IMR-90 (cell line): ENCODE results near the gene POLR3E. TPM values are rescaled to one million over a fixed set of nuclear protein-coding genes. Genes with fewer than 3 reads are reported as not detected.

Source experiments
- ATAC-seq: fragments of 200-7000 bp; cut with Tn5 transposase; 2 replicates; pipeline ENCODE4 v1.9.1; 2020; ENCODE audit warnings: low read depth, mild to moderate bottlenecking, moderate library complexity
- BruUV-seq: library from RNA; stranded (reverse); fragments of 400-500 nt; replicated peaks from 2 replicates; lab custom pipeline; 2021; lab: Mats Ljungman, UMichigan
- CTCF ChIA-PET: fragments of 300-600 bp; formaldehyde crosslinking; extraction: SDS; loops from one replicate; lab custom pipeline; 2021; ENCODE audit warnings: antibody characterized with exemption; lab: Yijun Ruan, JAX
- POLR2A ChIA-PET: fragments of 300-600 bp; sonication (Branson Sonifier 250); formaldehyde crosslinking; loops from one replicate; lab custom pipeline; 2022; ENCODE audit warnings: antibody characterized with exemption; ENCODE audit not compliant: unreplicated experiment; lab: Charles Lee
- DNase-seq: peaks from one replicate; pipeline ENCODE4 v3.0.0; 2013
- H2AFZ ChIP-seq: replicated peaks from 2 replicates; pipeline ENCODE3; 2013; ENCODE audit warnings: low read length, mild to moderate bottlenecking; ENCODE audit not compliant: poor library complexity
- H2AK5ac ChIP-seq: 2 replicates; pipeline ENCODE4 v1.6.1; 2013; ENCODE audit warnings: low read depth, low read length, inconsistent platforms
- H2AK9ac ChIP-seq: replicated peaks from 2 replicates; pipeline ENCODE3; 2013; ENCODE audit warnings: mild to moderate bottlenecking, low read depth, low read length, moderate library complexity; ENCODE audit not compliant: poor library complexity
- H2BK120ac ChIP-seq: 2 replicates; pipeline ENCODE4 v1.6.1; 2013; ENCODE audit warnings: low read depth, low read length, inconsistent platforms
- H2BK15ac ChIP-seq: 3 replicates; pipeline ENCODE4 v1.6.1; 2013; ENCODE audit warnings: low read depth, low read length, inconsistent platforms
- H2BK20ac ChIP-seq: 2 replicates; pipeline ENCODE4 v1.6.1; 2013; ENCODE audit warnings: low read depth, mild to moderate bottlenecking, inconsistent platforms, low read length, moderate library complexity
- H2BK5ac ChIP-seq: 2 replicates; pipeline ENCODE4 v1.6.1; 2013; ENCODE audit warnings: mild to moderate bottlenecking, low read depth, low read length, inconsistent platforms; ENCODE audit not compliant: poor library complexity, severe bottlenecking
- H3K14ac ChIP-seq: replicated peaks from 2 replicates; pipeline ENCODE4 v1.6.1; 2013; ENCODE audit warnings: low read depth, low read length, inconsistent platforms
- H3K18ac ChIP-seq: 2 replicates; pipeline ENCODE4 v1.6.1; 2013; ENCODE audit warnings: low read depth, low read length, control low read depth
- H3K23ac ChIP-seq: 2 replicates; pipeline ENCODE4 v1.6.1; 2013; ENCODE audit warnings: low read depth, low read length, inconsistent platforms
- H3K27ac ChIP-seq: 2 replicates; pipeline ENCODE4 v1.5.1; 2013; ENCODE audit warnings: mild to moderate bottlenecking, control low read depth, low read length; ENCODE audit not compliant: insufficient read depth
- H3K27me3 ChIP-seq: 2 replicates; pipeline ENCODE4 v1.6.1; 2013; ENCODE audit warnings: low read length; ENCODE audit not compliant: control insufficient read depth, insufficient read depth
- H3K36me3 ChIP-seq: 2 replicates; pipeline ENCODE4 v1.6.1; 2013; ENCODE audit warnings: low read length, mixed read lengths; ENCODE audit not compliant: control insufficient read depth, insufficient read depth
- H3K4ac ChIP-seq: 2 replicates; pipeline ENCODE4 v1.6.1; 2013; ENCODE audit warnings: low read depth, low read length, inconsistent platforms
- H3K4me1 ChIP-seq: 2 replicates; pipeline ENCODE4 v1.6.1; 2013; ENCODE audit warnings: low read length, mixed read lengths; ENCODE audit not compliant: control insufficient read depth, insufficient read depth
- H3K4me2 ChIP-seq: 2 replicates; pipeline ENCODE4 v1.6.1; 2013; ENCODE audit warnings: low read depth, mild to moderate bottlenecking, control low read depth, low read length, moderate library complexity
- H3K4me3 ChIP-seq: 2 replicates; pipeline ENCODE4 v1.5.1; 2013; ENCODE audit warnings: low read depth, mild to moderate bottlenecking, control low read depth, low read length, moderate library complexity; ENCODE audit not compliant: insufficient read depth
- H3K56ac ChIP-seq: 2 replicates; pipeline ENCODE4 v1.6.1; 2013; ENCODE audit warnings: low read length, inconsistent platforms; ENCODE audit not compliant: insufficient read depth; ENCODE audit errors: extremely low read depth
- H3K79me1 ChIP-seq, 2 experiments: 2 replicates each; pipeline ENCODE4 v1.6.1; 2013; ENCODE audit warnings: low read length in 2 of 2, inconsistent platforms in 1 of 2, low read depth in 1 of 2
- H3K9ac ChIP-seq: 2 replicates; pipeline ENCODE4 v1.6.1; 2013; ENCODE audit warnings: low read depth, low read length, control low read depth
- H3K9me1 ChIP-seq: 2 replicates; pipeline ENCODE4 v1.6.1; 2013; ENCODE audit warnings: low read length, inconsistent platforms; ENCODE audit not compliant: insufficient read depth
- H3K9me3 ChIP-seq: 2 replicates; pipeline ENCODE4 v1.6.1; 2013; ENCODE audit warnings: low read length; ENCODE audit not compliant: control insufficient read depth, insufficient read depth
- H4K20me1 ChIP-seq: 2 replicates; pipeline ENCODE4 v1.6.1; 2013; ENCODE audit warnings: low read length, inconsistent platforms; ENCODE audit not compliant: insufficient read depth
- H4K5ac ChIP-seq: 2 replicates; pipeline ENCODE4 v1.6.1; 2013; ENCODE audit warnings: mild to moderate bottlenecking, low read depth, low read length, control low read depth
- H4K8ac ChIP-seq, 2 experiments: 2 replicates each; pipeline ENCODE4 v1.6.1; 2013; ENCODE audit warnings: low read depth in 2 of 2, low read length in 2 of 2, control low read depth in 1 of 2, inconsistent platforms in 1 of 2
- H4K91ac ChIP-seq: 2 replicates; pipeline ENCODE4 v1.6.1; 2013; ENCODE audit warnings: low read depth, low read length, inconsistent platforms; ENCODE audit not compliant: insufficient read depth
- FOS ChIP-seq: fragments of 150-350 bp; IDR thresholded peaks from 2 replicates; pipeline ENCODE4 v1.6.1; 2016; ENCODE audit warnings: low read depth, low read length
- MAFK ChIP-seq: IDR thresholded peaks from 2 replicates; pipeline ENCODE4 v1.6.1; 2012; ENCODE audit warnings: low read depth, low read length, improper control_type of control experiment
- RAD21 ChIP-seq: IDR thresholded peaks from 2 replicates; pipeline ENCODE4 v1.6.1; 2012; ENCODE audit warnings: low read length, improper control_type of control experiment
- USF2 ChIP-seq: fragments of 150-350 bp; IDR thresholded peaks from 2 replicates; pipeline ENCODE4 v1.6.1; 2017; ENCODE audit warnings: mild to moderate bottlenecking, antibody characterized with exemption, low read length, low read depth
- WGBS, 2 experiments: methylation state at CpG; one replicate each; pipeline versions ENCODE4 v1.1.5 to v1.1.7; 2013; ENCODE audit warnings: missing lambda C conversion rate in 2 of 2; ENCODE audit not compliant: insufficient read length in 1 of 2; ENCODE audit errors: extremely low coverage in 2 of 2; 5-methylcytosine and 5-hydroxymethylcytosine counted together
- dilution Hi-C: fragments of 300-500 bp; cut with HindIII; formaldehyde crosslinking; loops from one replicate; pipeline ENCODE4 v1.14.3; 2018; ENCODE audit warnings: low sequenced_read_pairs; ENCODE audit not compliant: unreplicated experiment
- in situ Hi-C: fragments of 300-500 bp; cut with MboI; formaldehyde crosslinking; loops from 3 replicates; pipeline ENCODE4 v1.14.3; 2019; ENCODE audit warnings: low sequenced_read_pairs, inconsistent platforms, mixed read lengths
- intact Hi-C: fragments of 100-400 bp; cut with micrococcal nuclease; formaldehyde crosslinking; loops from 2 replicates; pipeline ENCODE4 v1.10.0; 2022
- polyA plus RNA-seq, 3 experiments: library from polyadenylated mRNA; depleted of rRNA; stranded (reverse); fragments of >200 nt; gene quantifications; 2 replicates each; pipeline ENCODE4 v1.2.3, GENCODE V29; 2012; ENCODE audit warnings: low replicate concordance in 1 of 3
- total RNA-seq: library from RNA; depleted of rRNA; stranded (reverse); fragments of >200 nt; gene quantifications from 2 replicates; pipeline ENCODE4 v1.2.3, GENCODE V29; 2012

POLR3E gene
- total and polyA plus RNA-seq, 2 of the 4 experiments (the other 2 are of a cell fraction): 19.9 to 46.0 TPM

- peak overlapping the region; percentile 17 for H3K4ac ChIP-seq
- peaks cover 16% of the 10 kb centered on the region for H3K4me1 ChIP-seq
- H2BK5ac ChIP-seq: peak overlapping the region; percentile 96
- no peak overlapping the region for H2AFZ ChIP-seq
- intact Hi-C loops: loop anchor here (2.0 kb wide), 1 partner anchor 18 kb away; no protein-coding TSS in a partner anchor
- H3K4me3 ChIP-seq: no peak overlapping the region
- POLR2A ChIA-PET: no interaction called here
- peak overlapping the region; percentile 16; the same call in 1 of the 2 replicates for H4K91ac ChIP-seq
- no peak for TF ChIP-seq USF2
- no peak for TF ChIP-seq FOS
- no peak for TF ChIP-seq MAFK
- TF ChIP-seq RAD21: no peak
- peak overlapping the region; percentile 49; the same call in 1 of the 2 replicates for H3K4me2 ChIP-seq
- no CpG with 5 or more reads among the region's 5 CpGs for WGBS, 2 experiments
- H2BK20ac ChIP-seq: no peak overlapping the region
- no peak overlapping the region for H2AK5ac ChIP-seq
- no peak overlapping the region for H2BK120ac ChIP-seq
- BruUV-seq: no TSS peak
- no peak overlapping the region for H3K56ac ChIP-seq
- peak overlapping the region; percentile 71; the same call in 1 of the 2 replicates for H4K5ac ChIP-seq
- peaks cover 43% of the 10 kb centered on the region for H3K36me3 ChIP-seq
- in situ Hi-C loops: no loop called here
- H3K14ac ChIP-seq: peak overlapping the region; percentile 26; the same call in 1 of the 2 replicates
- H3K27me3 ChIP-seq: no peaks in the 10 kb centered on the region
- CTCF ChIA-PET: no interaction called here
- H4K8ac ChIP-seq: peak overlapping the region in 1 of 2 experiments; percentile 3; a peak in 1 of 4 replicates
- H2AK9ac ChIP-seq: no peak overlapping the region
- dilution Hi-C loops: no loop called here
- ATAC-seq: no peak
- no peaks in the 10 kb centered on the region for H3K9me3 ChIP-seq
- peak overlapping the region; percentile 99 for H3K27ac ChIP-seq
- DNase-seq: no peak
- peaks cover 67% of the 10 kb centered on the region for H4K20me1 ChIP-seq
- 0 out of 2 replicates have a peak overlapping the region, but pooled peaks have one; percentile 35 for H3K9ac ChIP-seq
- peaks cover 17% of the 10 kb centered on the region for H3K9me1 ChIP-seq
- H3K79me1 ChIP-seq: peaks cover 35 to 80% of the 10 kb centered on the region in 2 experiments
- H3K23ac ChIP-seq: no peak overlapping the region
- no peak overlapping the region; the same call in 2 of the 3 replicates for H2BK15ac ChIP-seq
- H3K18ac ChIP-seq: peak overlapping the region; percentile 84
Observed at GRCh38 chr16:22352723-22353122, 55.5 kb downstream of the POLR3E start.
